ENCODE results near the gene TBC1D7. TPM values are rescaled to one million over a fixed set of nuclear protein-coding genes. Genes with fewer than 3 reads are reported as not detected.

TBC1D7 gene
- total RNA-seq, result 23.7 and 27.4 TPM in 2 replicates

- H3K4me3 ChIP-seq (ENCODE audit: low read depth, low read length), result peak within 1 kb of the TSS; percentile 90
- peak; percentile 95 for DNase-seq (ENCODE audit: low read depth)
- TF ChIP-seq CTCF (IDR thresholded peaks at IDR 0.05; ENCODE audit: insufficient read depth, low read depth, low read length), result no peak
Measured at GRCh38 chr6:13328076-13328874, at the start of gene TBC1D7. Gene TBC1D7 (minus strand): TSS chr6:13328537. CDS start chr6:13326898, 1,639 bp downstream.

GRCh38 chr6:13377054-13377758 is 48.9 kb upstream of the TBC1D7 start:
- no peak for DNase-seq (ENCODE audit: low read depth)
- no peak for TF ChIP-seq CTCF (IDR thresholded peaks at IDR 0.05; ENCODE audit: insufficient read depth, low read depth, low read length)
- H3K4me3 ChIP-seq (ENCODE audit: low read depth, low read length), result no peak overlapping the region

GRCh38 chr6:13375360-13375878 is 47.1 kb upstream of the TBC1D7 start:
- no peak overlapping the region for H3K4me3 ChIP-seq (ENCODE audit: low read depth, low read length)
- no peak for DNase-seq (ENCODE audit: low read depth)
- TF ChIP-seq CTCF (IDR thresholded peaks at IDR 0.05; ENCODE audit: insufficient read depth, low read depth, low read length), result no peak

GRCh38 chr6:13373919-13374318 is 45.6 kb upstream of the TBC1D7 start:
- no peak for TF ChIP-seq CTCF (IDR thresholded peaks at IDR 0.05; ENCODE audit: insufficient read depth, low read depth, low read length)

GRCh38 chr6:13373488-13373886 is 45.1 kb upstream of the TBC1D7 start:
- TF ChIP-seq CTCF (IDR thresholded peaks at IDR 0.05; ENCODE audit: insufficient read depth, low read depth, low read length), result no peak
- no peak overlapping the region for H3K4me3 ChIP-seq (ENCODE audit: low read depth, low read length)
- no peak for DNase-seq (ENCODE audit: low read depth)

More at GRCh38 chr6:13373919-13374318, 45.6 kb upstream of the TBC1D7 start:
- H3K4me3 ChIP-seq (ENCODE audit: low read depth, low read length), result no peak overlapping the region
- no peak for DNase-seq (ENCODE audit: low read depth)

GRCh38 chr6:13372688-13373487 is 44.6 kb upstream of the TBC1D7 start:
- no peak overlapping the region for H3K4me3 ChIP-seq (ENCODE audit: low read depth, low read length)
- TF ChIP-seq CTCF (IDR thresholded peaks at IDR 0.05; ENCODE audit: insufficient read depth, low read depth, low read length), result no peak
- DNase-seq (ENCODE audit: low read depth), result no peak

Measured in fibroblast of villous mesenchyme (primary cell).